22Rv1 (cell line): ENCODE data around the gene HOMEZ.

ENCODE experiments used
- ZFX ChIP-seq: fragments of 450-650 bp; IDR thresholded peaks from 2 replicates; pipeline ENCODE4 v1.6.1; 2017; ENCODE audit warnings: antibody characterized with exemption, borderline replicate concordance
- TF ChIP-seq, protein P1 (sequence below): fragments of 450-650 bp; IDR thresholded peaks from 2 replicates; pipeline ENCODE4 v1.5.1; 2017; ENCODE audit warnings: mild to moderate bottlenecking

DNA sequence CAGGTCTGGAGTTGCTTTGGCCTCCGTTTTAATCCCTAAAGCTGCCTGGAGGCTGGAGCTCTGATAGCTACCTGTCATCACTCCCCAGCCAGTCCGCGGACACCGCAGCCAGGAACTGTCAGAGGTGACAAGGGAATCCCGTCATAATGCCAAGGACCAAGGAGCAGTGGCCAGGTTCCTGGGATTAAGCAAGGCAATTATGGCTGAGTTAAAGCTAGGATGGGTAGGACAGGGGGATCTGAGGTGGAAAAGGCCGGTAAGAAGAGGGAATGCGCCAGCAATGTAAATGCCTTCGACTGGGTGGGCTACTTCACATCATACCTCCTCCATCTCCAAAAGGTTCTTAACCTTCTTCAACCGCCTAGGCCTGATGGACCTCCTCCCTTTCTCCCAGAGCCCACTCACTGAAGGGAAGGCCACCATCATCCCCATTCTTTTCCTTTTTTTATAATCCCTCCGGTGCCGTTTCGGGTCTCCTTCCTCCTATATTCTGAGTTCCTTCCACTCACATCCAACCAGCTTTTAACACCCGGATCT, 14.8 kb upstream of the HOMEZ start:
- TF ChIP-seq, protein P1, sequence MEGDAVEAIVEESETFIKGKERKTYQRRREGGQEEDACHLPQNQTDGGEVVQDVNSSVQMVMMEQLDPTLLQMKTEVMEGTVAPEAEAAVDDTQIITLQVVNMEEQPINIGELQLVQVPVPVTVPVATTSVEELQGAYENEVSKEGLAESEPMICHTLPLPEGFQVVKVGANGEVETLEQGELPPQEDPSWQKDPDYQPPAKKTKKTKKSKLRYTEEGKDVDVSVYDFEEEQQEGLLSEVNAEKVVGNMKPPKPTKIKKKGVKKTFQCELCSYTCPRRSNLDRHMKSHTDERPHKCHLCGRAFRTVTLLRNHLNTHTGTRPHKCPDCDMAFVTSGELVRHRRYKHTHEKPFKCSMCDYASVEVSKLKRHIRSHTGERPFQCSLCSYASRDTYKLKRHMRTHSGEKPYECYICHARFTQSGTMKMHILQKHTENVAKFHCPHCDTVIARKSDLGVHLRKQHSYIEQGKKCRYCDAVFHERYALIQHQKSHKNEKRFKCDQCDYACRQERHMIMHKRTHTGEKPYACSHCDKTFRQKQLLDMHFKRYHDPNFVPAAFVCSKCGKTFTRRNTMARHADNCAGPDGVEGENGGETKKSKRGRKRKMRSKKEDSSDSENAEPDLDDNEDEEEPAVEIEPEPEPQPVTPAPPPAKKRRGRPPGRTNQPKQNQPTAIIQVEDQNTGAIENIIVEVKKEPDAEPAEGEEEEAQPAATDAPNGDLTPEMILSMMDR: no peak
- no peak for TF ChIP-seq ZFX
